Activated CD4-positive, alpha-beta memory T cell treated with anti-CD3 and anti-CD28 coated beads, Interleukin-2, amount 10 ng/mL, durations not matched to agents 7 days and 5 days (primary cell): ENCODE results near the gene BRI3BP. TPM values are rescaled to one million over a fixed set of nuclear protein-coding genes. Genes with fewer than 3 reads are reported as not detected.
"Not testable (repeated sequence)": the region's sequence is repeated elsewhere in the genome, so short reads cannot be mapped to it uniquely, and the experiment has no call there.

ENCODE experiments used
- CTCF ChIA-PET: fragments of 350-600 bp; sonication (Branson Sonifier 250); formaldehyde crosslinking; loops from one replicate; lab custom pipeline; 2021; ENCODE audit warnings: antibody characterized with exemption, inconsistent platforms; lab: Charles Lee
- POLR2A ChIA-PET: fragments of 350-600 bp; sonication (Branson Sonifier 250); formaldehyde crosslinking; loops from one replicate; lab custom pipeline; 2021; ENCODE audit warnings: antibody characterized with exemption; lab: Charles Lee
- DNase-seq: peaks from one replicate; pipeline ENCODE4 v3.0.0-alpha.2; 2020
- H3K27ac Mint-ChIP-seq: one replicate; pipeline ENCODE4 v1.8.0; 2021; ENCODE audit warnings: mild to moderate bottlenecking, mixed read lengths
- H3K27me3 Mint-ChIP-seq: one replicate; pipeline ENCODE4 v1.8.0; 2021; ENCODE audit warnings: mixed read lengths
- H3K36me3 Mint-ChIP-seq: one replicate; pipeline ENCODE4 v1.8.0; 2021; ENCODE audit warnings: low read depth, mixed read lengths
- H3K4me1 Mint-ChIP-seq: one replicate; pipeline ENCODE4 v1.8.0; 2021; ENCODE audit warnings: mixed read lengths
- H3K4me3 Mint-ChIP-seq: one replicate; pipeline ENCODE4 v1.8.0; 2021; ENCODE audit warnings: mild to moderate bottlenecking, mixed read lengths
- H3K9me3 Mint-ChIP-seq: one replicate; pipeline ENCODE4 v1.8.0; 2021; ENCODE audit warnings: mixed read lengths
- total RNA-seq, 2 experiments: library from RNA; stranded (reverse); gene quantifications; one replicate each; pipeline ENCODE4 v1.2.3, GENCODE V29; 2021

The BRI3BP gene
- total RNA-seq, 2 experiments from 2014 or later = 22.5 to 22.7 TPM

GRCh38 chr12:125032466-125033152 is 39.2 kb downstream of the BRI3BP start:
- no peak overlapping the region for H3K27ac Mint-ChIP-seq
- H3K9me3 Mint-ChIP-seq = peaks cover 4% of the 10 kb centered on the region
- no peaks in the 10 kb centered on the region for H3K27me3 Mint-ChIP-seq
- ChIA-PET POLR2A (interaction anchor here (1.7 kb wide), 1 partner anchor 19 kb away, joined by 3 read pairs; no protein-coding TSS in a partner anchor), CTCF (no interaction called here)
- peaks cover 15% of the 10 kb centered on the region for H3K36me3 Mint-ChIP-seq
- no peaks in the 10 kb centered on the region for H3K4me1 Mint-ChIP-seq
- H3K4me3 Mint-ChIP-seq = no peak overlapping the region
- DNase-seq = no peak

GRCh38 chr12:125033288-125033687 is 39.8 kb downstream of the BRI3BP start:
- H3K4me1 Mint-ChIP-seq = no peaks in the 10 kb centered on the region
- peaks cover 13% of the 10 kb centered on the region for H3K36me3 Mint-ChIP-seq
- no peak overlapping the region for H3K27ac Mint-ChIP-seq
- peaks cover 4% of the 10 kb centered on the region for H3K9me3 Mint-ChIP-seq
- H3K4me3 Mint-ChIP-seq = no peak overlapping the region
- ChIA-PET CTCF (no interaction called here), POLR2A (interaction anchor here (1.7 kb wide), 1 partner anchor 20 kb away, joined by 3 read pairs; no protein-coding TSS in a partner anchor)
- no peaks in the 10 kb centered on the region for H3K27me3 Mint-ChIP-seq
- no peak for DNase-seq

- POLR2A ChIA-PET = no interaction called here
- Mint-ChIP-seq H3K4me1 (no peaks in the 10 kb centered on the region), H3K4me3 (no peak overlapping the region), H3K27ac (no peak overlapping the region), H3K36me3 (peaks cover 5% of the 10 kb centered on the region), H3K9me3 (peaks cover 4% of the 10 kb centered on the region), H3K27me3 (no peaks in the 10 kb centered on the region)
- CTCF ChIA-PET = no interaction called here
- DNase-seq = no peak
These were observed 45.7 kb downstream of the BRI3BP start for GRCh38 chr12:125038976-125039625.

- Mint-ChIP-seq H3K4me1 (peaks cover 8% of the 10 kb centered on the region), H3K36me3 (no peaks in the 10 kb centered on the region), H3K9me3 (no peaks in the 10 kb centered on the region), H3K4me3 (peak overlapping the region; percentile 73), H3K27ac (peak overlapping the region; percentile 69), H3K27me3 (no peaks in the 10 kb centered on the region)
- DNase-seq = no peak
- ChIA-PET POLR2A (interaction anchor here (1.2 kb wide), 2 partner anchors 15 to 56 kb away, joined by 6 to 12 read pairs; partner anchors contain the start of genes AACS and BRI3BP), CTCF (interaction anchor here (0.7 kb wide), 1 partner anchor 142 kb away, joined by 3 read pairs; no protein-coding TSS in a partner anchor)
These were observed 55.6 kb downstream of the BRI3BP start for GRCh38 chr12:125049093-125049458.

GRCh38 chr12:125050446-125050845 is 57.0 kb downstream of the BRI3BP start:
- ChIA-PET POLR2A (no interaction called here), CTCF (interaction anchor here (1.2 kb wide), 1 partner anchor 57 kb away, joined by 3 read pairs; the partner anchor contains the start of gene BRI3BP)
- no peak overlapping the region for H3K27ac Mint-ChIP-seq
- no peaks in the 10 kb centered on the region for H3K27me3 Mint-ChIP-seq
- DNase-seq = no peak
- peak overlapping the region; percentile 24 for H3K4me3 Mint-ChIP-seq
- no peaks in the 10 kb centered on the region for H3K36me3 Mint-ChIP-seq
- peaks cover 8% of the 10 kb centered on the region for H3K4me1 Mint-ChIP-seq
- H3K9me3 Mint-ChIP-seq = no peaks in the 10 kb centered on the region

GRCh38 chr12:125050868-125051267 is 57.4 kb downstream of the BRI3BP start:
- Mint-ChIP-seq H3K27me3 (no peaks in the 10 kb centered on the region), H3K4me3 (peak overlapping the region; percentile 24), H3K36me3 (no peaks in the 10 kb centered on the region), H3K27ac (no peak overlapping the region), H3K9me3 (no peaks in the 10 kb centered on the region), H3K4me1 (peaks cover 8% of the 10 kb centered on the region)
- ChIA-PET POLR2A (no interaction called here), CTCF (no interaction called here)
- DNase-seq = no peak

- peaks cover 8% of the 10 kb centered on the region for H3K4me1 Mint-ChIP-seq
- H3K4me3 Mint-ChIP-seq = no peak overlapping the region
These were observed 60.4 kb downstream of the BRI3BP start for GRCh38 chr12:125053821-125054220.

GRCh38 chr12:125055591-125055990 is 62.1 kb downstream of the BRI3BP start:
- no peaks in the 10 kb centered on the region for H3K9me3 Mint-ChIP-seq
- CTCF ChIA-PET = no interaction called here
- POLR2A ChIA-PET = no interaction called here

More at GRCh38 chr12:125053821-125054220, 60.4 kb downstream of the BRI3BP start:
- CTCF ChIA-PET = interaction anchor here (1.1 to 1.5 kb wide), 2 partner anchors 10 to 11 kb away, joined by 3 read pairs; no protein-coding TSS in a partner anchor
- Mint-ChIP-seq H3K27me3 (peaks cover 4% of the 10 kb centered on the region), H3K9me3 (no peaks in the 10 kb centered on the region), H3K36me3 (no peaks in the 10 kb centered on the region), H3K27ac (no peak overlapping the region)
- POLR2A ChIA-PET = interaction anchor here (0.6 to 1.4 kb wide), 2 partner anchors 10 to 238 kb away, joined by 3 read pairs; no protein-coding TSS in a partner anchor
- no peak for DNase-seq

GRCh38 chr12:125056306-125056705 is 62.9 kb downstream of the BRI3BP start:
- CTCF ChIA-PET = no interaction called here
- H3K9me3 Mint-ChIP-seq = no peaks in the 10 kb centered on the region
- H3K27me3 Mint-ChIP-seq = peaks cover 7% of the 10 kb centered on the region
- DNase-seq = no peak
- H3K27ac Mint-ChIP-seq = no peak overlapping the region
- POLR2A ChIA-PET = no interaction called here
- H3K36me3 Mint-ChIP-seq = no peaks in the 10 kb centered on the region
- no peaks in the 10 kb centered on the region for H3K4me1 Mint-ChIP-seq
- no peak overlapping the region for H3K4me3 Mint-ChIP-seq

More at GRCh38 chr12:125055591-125055990, 62.1 kb downstream of the BRI3BP start:
- Mint-ChIP-seq H3K4me3 (no peak overlapping the region), H3K4me1 (peaks cover under 1% of the 10 kb centered on the region), H3K27ac (no peak overlapping the region), H3K27me3 (peaks cover 7% of the 10 kb centered on the region), H3K36me3 (no peaks in the 10 kb centered on the region)
- DNase-seq = no peak

GRCh38 chr12:125057708-125058107 is 64.3 kb downstream of the BRI3BP start:
- Mint-ChIP-seq H3K27ac (no peak overlapping the region), H3K27me3 (peaks cover 10% of the 10 kb centered on the region), H3K4me1 (no peaks in the 10 kb centered on the region), H3K9me3 (peaks cover 6% of the 10 kb centered on the region), H3K4me3 (no peak overlapping the region), H3K36me3 (no peaks in the 10 kb centered on the region)
- POLR2A ChIA-PET = no interaction called here
- CTCF ChIA-PET = no interaction called here
- DNase-seq = no peak

- no peak overlapping the region for H3K4me3 Mint-ChIP-seq
- ChIA-PET POLR2A (no interaction called here), CTCF (no interaction called here)
- peaks cover 20% of the 10 kb centered on the region for H3K27me3 Mint-ChIP-seq
- peaks cover 6% of the 10 kb centered on the region for H3K9me3 Mint-ChIP-seq
- H3K36me3 Mint-ChIP-seq = no peaks in the 10 kb centered on the region
- no peak for DNase-seq
- H3K27ac Mint-ChIP-seq = no peak overlapping the region
- H3K4me1 Mint-ChIP-seq = peaks cover 9% of the 10 kb centered on the region
These were observed 67.8 kb downstream of the BRI3BP start for GRCh38 chr12:125061229-125061628.

- H3K4me1 Mint-ChIP-seq = peaks cover 16% of the 10 kb centered on the region
- H3K27me3 Mint-ChIP-seq = peaks cover 20% of the 10 kb centered on the region
- CTCF ChIA-PET, H3K27ac Mint-ChIP-seq, H3K36me3 Mint-ChIP-seq, H3K4me3 Mint-ChIP-seq, DNase-seq, H3K9me3 Mint-ChIP-seq: not testable (repeated sequence)
- POLR2A ChIA-PET = interaction anchor here (0.7 to 2.5 kb wide), 2 partner anchors 10 to 14 kb away, joined by 3 to 12 read pairs; no protein-coding TSS in a partner anchor
These were observed 70.1 kb downstream of the BRI3BP start for GRCh38 chr12:125063522-125063921.

GRCh38 chr12:125064492-125064891 is 71.0 kb downstream of the BRI3BP start:
- no peak for DNase-seq
- Mint-ChIP-seq H3K4me3 (peak overlapping the region; percentile 61), H3K9me3 (peaks cover 6% of the 10 kb centered on the region), H3K36me3 (no peaks in the 10 kb centered on the region), H3K27ac (no peak overlapping the region), H3K27me3 (peaks cover 15% of the 10 kb centered on the region), H3K4me1 (peaks cover 16% of the 10 kb centered on the region)
- ChIA-PET POLR2A (interaction anchor here (2.5 kb wide), 1 partner anchor 15 kb away, joined by 12 read pairs; no protein-coding TSS in a partner anchor), CTCF (interaction anchor here (0.8 to 1.0 kb wide), 2 partner anchors 11 to 158 kb away, joined by 3 to 5 read pairs; no protein-coding TSS in a partner anchor)
